Lower leg skin (tissue), 4 donors: ENCODE results near the gene SPON1. TPM values are rescaled to one million over a fixed set of nuclear protein-coding genes. Genes with fewer than 3 reads are reported as not detected.

Experiments
- DNase-seq, 2 donors: peaks; one replicate each; pipeline ENCODE4 v3.0.0-alpha.2; 2019; ENCODE audit warnings: low spot score in 2 of 2
- H3K4me3 ChIP-seq: fragments of 200-600 bp; sonication (generic); 2 replicates; pipeline ENCODE4 v1.5.1; 2017; ENCODE audit warnings: mild to moderate bottlenecking, low read depth; ENCODE audit not compliant: poor library complexity, severe bottlenecking
- POLR2A ChIP-seq, 2 donors: fragments of 450-650 bp; IDR thresholded peaks; one replicate each; pipeline ENCODE4 v1.6.1; 2016 to 2017; ENCODE audit warnings: antibody characterized with exemption in 2 of 2, mild to moderate bottlenecking in 1 of 2, moderate library complexity in 1 of 2
- WGBS, 2 donors: methylation state at CpG; one replicate each; pipeline ENCODE4 v1.1.5; 2018; 5-methylcytosine and 5-hydroxymethylcytosine counted together
- intact Hi-C: fragments of 100-400 bp; cut with DNase I; formaldehyde crosslinking; loops from one replicate; pipeline ENCODE4 v1.15.0; 2023; ENCODE audit warnings: low total_unique reads
- total RNA-seq, 4 donors: library from RNA; depleted of rRNA; stranded (reverse); fragments of >200 nt; gene quantifications; one replicate each; pipeline ENCODE4 v1.1.0, GENCODE V29; 2016
- TF ChIP-seq, protein P1 (sequence below), 3 donors: fragments of 450-650 bp; IDR thresholded peaks; one replicate each; pipeline ENCODE4 v1.5.1; 2016; ENCODE audit warnings: antibody characterized with exemption in 3 of 3, mild to moderate bottlenecking in 3 of 3, moderate library complexity in 2 of 3

Gene SPON1
- total RNA-seq, 4 donors from 2014 or later, result 3.8 to 12.3 (median 5.1) TPM

DNA sequence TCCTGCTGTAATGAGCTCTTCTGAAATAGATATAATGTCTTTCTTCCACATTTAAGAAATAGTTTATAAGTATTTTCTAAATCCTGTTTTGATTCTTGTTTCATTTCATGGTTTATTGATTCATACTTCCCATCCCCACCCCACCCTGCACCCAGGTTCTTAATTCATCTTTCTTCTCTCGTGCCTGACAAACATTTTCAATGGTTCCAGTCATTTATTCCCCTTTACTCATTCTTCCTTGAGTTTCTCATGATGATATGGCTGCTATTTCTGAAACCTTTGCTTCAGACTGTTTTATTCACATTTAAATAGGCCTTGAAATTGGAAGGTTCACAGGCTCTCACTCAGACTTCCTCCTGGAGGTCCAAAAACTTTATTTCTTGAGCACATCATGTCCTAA, 142.9 kb downstream of the SPON1 start:
- intact Hi-C loops, result no loop called here
- WGBS, 2 donors, result 92% methylated on average over 1 of the region's 1 CpG
- H3K4me3 ChIP-seq, result no peak overlapping the region
- TF ChIP-seq POLR2A (IDR thresholded peaks at IDR 0.05), result no peak
- no peak for DNase-seq

DNA sequence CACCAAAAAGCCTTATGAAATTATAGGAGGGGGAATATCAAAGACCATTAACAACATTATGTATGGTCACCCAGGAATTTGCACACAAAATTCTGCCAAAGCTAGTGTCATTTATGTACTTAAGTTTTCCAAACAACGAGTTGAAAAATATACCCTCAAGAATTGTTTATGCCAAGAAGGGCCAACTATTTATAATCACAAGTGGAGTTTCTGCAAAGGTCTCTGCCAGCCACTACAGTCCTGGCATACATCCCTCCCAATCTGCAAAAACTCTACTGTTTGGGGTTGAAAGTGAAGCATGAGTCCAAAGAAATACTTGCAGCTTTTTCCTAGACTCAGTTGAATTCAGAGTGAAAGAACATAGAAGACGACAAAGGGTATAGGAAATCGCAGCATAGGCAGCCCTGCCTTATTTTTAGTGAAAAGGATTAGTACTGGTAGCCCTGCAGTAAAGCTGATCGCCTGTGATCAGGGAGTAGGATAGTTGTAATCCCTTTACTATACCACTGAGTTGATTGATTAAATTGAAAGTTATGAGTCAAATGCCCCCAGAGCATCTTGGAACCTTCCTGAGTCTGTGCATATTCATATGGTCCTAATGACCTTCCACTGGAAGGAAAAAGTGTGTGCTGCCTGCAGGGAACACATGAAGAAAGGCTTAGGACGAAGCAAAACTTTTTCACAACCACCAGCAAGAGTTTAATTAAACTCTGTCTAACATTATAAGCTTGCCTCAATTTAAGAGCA, 144.0 kb downstream of the SPON1 start:
- intact Hi-C loops, result no loop called here
- no peak for DNase-seq
- H3K4me3 ChIP-seq, result no peak overlapping the region
- WGBS, 2 donors, result 66 to 72% methylated on average over 5 of the region's 5 CpGs
- TF ChIP-seq, protein P1, sequence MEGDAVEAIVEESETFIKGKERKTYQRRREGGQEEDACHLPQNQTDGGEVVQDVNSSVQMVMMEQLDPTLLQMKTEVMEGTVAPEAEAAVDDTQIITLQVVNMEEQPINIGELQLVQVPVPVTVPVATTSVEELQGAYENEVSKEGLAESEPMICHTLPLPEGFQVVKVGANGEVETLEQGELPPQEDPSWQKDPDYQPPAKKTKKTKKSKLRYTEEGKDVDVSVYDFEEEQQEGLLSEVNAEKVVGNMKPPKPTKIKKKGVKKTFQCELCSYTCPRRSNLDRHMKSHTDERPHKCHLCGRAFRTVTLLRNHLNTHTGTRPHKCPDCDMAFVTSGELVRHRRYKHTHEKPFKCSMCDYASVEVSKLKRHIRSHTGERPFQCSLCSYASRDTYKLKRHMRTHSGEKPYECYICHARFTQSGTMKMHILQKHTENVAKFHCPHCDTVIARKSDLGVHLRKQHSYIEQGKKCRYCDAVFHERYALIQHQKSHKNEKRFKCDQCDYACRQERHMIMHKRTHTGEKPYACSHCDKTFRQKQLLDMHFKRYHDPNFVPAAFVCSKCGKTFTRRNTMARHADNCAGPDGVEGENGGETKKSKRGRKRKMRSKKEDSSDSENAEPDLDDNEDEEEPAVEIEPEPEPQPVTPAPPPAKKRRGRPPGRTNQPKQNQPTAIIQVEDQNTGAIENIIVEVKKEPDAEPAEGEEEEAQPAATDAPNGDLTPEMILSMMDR (IDR thresholded peaks at IDR 0.05), result no peak
- no peak for TF ChIP-seq POLR2A (IDR thresholded peaks at IDR 0.05)

DNA sequence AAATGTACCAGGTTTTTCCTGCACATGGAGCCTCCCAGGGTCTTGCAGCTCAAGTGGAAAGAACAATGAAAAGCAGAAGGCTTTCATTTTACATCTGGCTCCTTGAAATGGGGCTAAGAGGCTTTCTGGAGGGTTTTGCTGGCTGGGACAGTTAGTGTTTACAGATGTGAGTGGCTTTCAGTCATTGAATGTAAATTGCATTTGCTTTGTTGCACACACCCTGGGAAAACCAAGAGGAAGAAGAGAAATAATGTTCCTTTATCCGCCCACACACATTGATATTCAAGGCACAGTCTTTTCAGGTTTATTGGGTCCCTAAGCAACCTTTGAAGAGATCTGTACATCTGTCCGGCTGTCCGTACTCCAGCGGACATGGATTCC, 144.5 kb downstream of the SPON1 start:
- TF ChIP-seq, protein P1 (IDR thresholded peaks at IDR 0.05), result no peak
- no peak for TF ChIP-seq POLR2A (IDR thresholded peaks at IDR 0.05)
- intact Hi-C loops, result no loop called here
- H3K4me3 ChIP-seq, result no peak overlapping the region
- no peak for DNase-seq
- WGBS, 2 donors, result 63 to 89% methylated on average over 3 to 4 of the region's 4 CpGs

DNA sequence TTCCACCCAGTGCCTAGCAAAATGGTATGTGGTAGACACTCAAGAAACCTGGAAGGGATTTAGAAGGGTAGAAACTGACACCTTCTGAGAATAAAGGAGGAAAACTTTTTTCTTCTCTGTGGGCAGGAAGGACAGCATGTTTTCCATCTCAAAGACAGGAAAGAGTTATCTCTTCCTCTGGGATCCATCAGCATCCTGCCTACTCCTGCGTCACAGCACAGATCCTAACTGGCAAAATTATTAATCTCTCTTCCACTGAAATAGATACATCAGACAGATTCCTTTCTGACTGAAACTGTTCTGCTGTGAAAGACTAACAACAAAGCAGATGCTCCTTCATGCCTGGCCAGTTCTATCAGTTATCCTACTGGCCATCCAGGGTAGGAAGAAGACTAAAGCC, 147.2 kb downstream of the SPON1 start:
- TF ChIP-seq, protein P1 (IDR thresholded peaks at IDR 0.05), result no peak
- no peak for TF ChIP-seq POLR2A (IDR thresholded peaks at IDR 0.05)
- H3K4me3 ChIP-seq, result no peak overlapping the region
- intact Hi-C loops, result no loop called here
- DNase-seq, result no peak
- 59 to 61% methylated on average over 1 of the region's 1 CpG for WGBS, 2 donors

DNA sequence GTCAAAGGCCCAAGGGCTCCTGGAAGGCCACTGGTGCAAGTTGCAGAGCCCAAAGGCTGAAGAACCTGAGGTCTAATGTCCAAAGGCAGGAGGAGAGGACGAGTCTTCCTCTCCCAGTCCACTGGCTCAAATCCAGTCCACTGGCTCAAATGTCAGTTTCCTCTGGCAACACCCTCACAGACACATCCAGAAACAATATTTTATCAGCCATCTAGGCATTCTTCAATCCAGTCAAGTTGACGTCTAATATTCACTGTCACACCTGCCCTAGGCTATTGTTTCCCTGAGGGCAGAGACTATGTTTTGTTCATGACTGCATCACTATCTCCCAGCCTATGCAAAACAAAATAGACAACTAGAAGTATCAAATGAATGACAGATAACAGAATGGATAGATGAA, 148.1 kb downstream of the SPON1 start:
- DNase-seq, result no peak
- TF ChIP-seq, protein P1 (IDR thresholded peaks at IDR 0.05), result no peak
- no peak for TF ChIP-seq POLR2A (IDR thresholded peaks at IDR 0.05)
- no peak overlapping the region for H3K4me3 ChIP-seq
- WGBS, 2 donors, result 32 to 46% methylated on average over 2 of the region's 2 CpGs
- intact Hi-C loops, result no loop called here

DNA sequence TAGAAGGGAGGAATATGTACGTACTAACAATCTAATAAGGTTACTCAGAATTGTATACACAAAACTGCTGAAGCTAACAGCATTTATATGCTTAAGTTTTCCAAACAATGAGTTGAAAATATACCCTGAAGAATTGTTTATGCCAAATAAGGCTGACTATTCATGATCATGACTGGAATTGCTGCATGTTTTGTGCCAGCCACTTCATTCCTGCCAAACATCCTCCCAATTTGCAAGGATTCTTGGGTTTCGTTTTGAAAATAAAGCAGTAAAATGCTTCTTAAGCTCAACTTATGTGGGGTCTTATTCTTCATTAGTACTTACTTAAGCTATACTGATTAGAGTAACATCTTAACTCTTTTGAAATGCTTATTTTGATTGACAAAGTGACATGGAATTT, 149.0 kb downstream of the SPON1 start:
- TF ChIP-seq, protein P1 (IDR thresholded peaks at IDR 0.05), result no peak
- no peak for TF ChIP-seq POLR2A (IDR thresholded peaks at IDR 0.05)
- H3K4me3 ChIP-seq, result no peak overlapping the region
- DNase-seq, result no peak
- 31 to 35% methylated on average over 2 of the region's 2 CpGs for WGBS, 2 donors
- intact Hi-C loops, result no loop called here
